ENCODE results near the gene PHLDB2.

PHLDB2 gene

GRCh38 chr3:111884411-111885018, 25.4 kb downstream of the PHLDB2 start:
- no peak for DNase-seq (ENCODE audit: low read depth)
- in situ Hi-C loops (cut with HindIII; ENCODE audit: low sequenced_read_pairs) = no loop called here
- no peak for TF ChIP-seq CTCF (IDR thresholded peaks at IDR 0.05; ENCODE audit: low read depth, low read length, missing control alignments)
- no peak overlapping the region for H3K4me3 ChIP-seq (ENCODE audit: low read depth, low read length)

GRCh38 chr3:111885578-111885977, 26.5 kb downstream of the PHLDB2 start:
- DNase-seq (ENCODE audit: low read depth) = no peak
- H3K4me3 ChIP-seq (ENCODE audit: low read depth, low read length) = no peak overlapping the region
- TF ChIP-seq CTCF (IDR thresholded peaks at IDR 0.05; ENCODE audit: low read depth, low read length, missing control alignments) = no peak
- in situ Hi-C loops (cut with HindIII; ENCODE audit: low sequenced_read_pairs) = no loop called here

- in situ Hi-C loops (cut with HindIII; ENCODE audit: low sequenced_read_pairs) = no loop called here
- DNase-seq (ENCODE audit: low read depth) = no peak
- no peak overlapping the region for H3K4me3 ChIP-seq (ENCODE audit: low read depth, low read length)
- TF ChIP-seq CTCF (IDR thresholded peaks at IDR 0.05; ENCODE audit: low read depth, low read length, missing control alignments) = no peak
Measured at GRCh38 chr3:111890051-111890580, 31.1 kb downstream of the PHLDB2 start.

GRCh38 chr3:111892070-111892469, 33.0 kb downstream of the PHLDB2 start:
- TF ChIP-seq CTCF (IDR thresholded peaks at IDR 0.05; ENCODE audit: low read depth, low read length, missing control alignments) = no peak
- in situ Hi-C loops (cut with HindIII; ENCODE audit: low sequenced_read_pairs) = no loop called here
- no peak overlapping the region for H3K4me3 ChIP-seq (ENCODE audit: low read depth, low read length)
- no peak for DNase-seq (ENCODE audit: low read depth)

- DNase-seq (ENCODE audit: low read depth) = peak; percentile 18
- TF ChIP-seq CTCF (IDR thresholded peaks at IDR 0.05; ENCODE audit: low read depth, low read length, missing control alignments) = peak; percentile 50
- in situ Hi-C loops (cut with HindIII; ENCODE audit: low sequenced_read_pairs) = loop anchor here (5.0 kb wide), 1 partner anchor 37 kb away; no protein-coding TSS in a partner anchor
- no peak overlapping the region for H3K4me3 ChIP-seq (ENCODE audit: low read depth, low read length)
Measured at GRCh38 chr3:111895071-111895470, 36.0 kb downstream of the PHLDB2 start.

- TF ChIP-seq CTCF (IDR thresholded peaks at IDR 0.05; ENCODE audit: low read depth, low read length, missing control alignments) = no peak
- DNase-seq (ENCODE audit: low read depth) = no peak
- H3K4me3 ChIP-seq (ENCODE audit: low read depth, low read length) = no peak overlapping the region
- in situ Hi-C loops (cut with HindIII; ENCODE audit: low sequenced_read_pairs) = loop anchor here (5.0 kb wide), 1 partner anchor 32 kb away; no protein-coding TSS in a partner anchor
Measured at GRCh38 chr3:111899966-111900365, 40.9 kb downstream of the PHLDB2 start.
